HEK293 (cell line): ENCODE measurements around the gene RBMS3.

Experiments used
- EGR2 ChIP-seq: fragments of 450-650 bp; formaldehyde crosslinking; IDR thresholded peaks from 2 replicates; pipeline ENCODE4 v1.5.1; 2016; ENCODE audit warnings: low read depth, missing biosample characterization, missing genetic modification characterization
- FEZF1 ChIP-seq: fragments of 450-650 bp; formaldehyde crosslinking; IDR thresholded peaks from 2 replicates; pipeline ENCODE4 v1.5.1; 2016; ENCODE audit warnings: missing biosample characterization, missing genetic modification characterization
- GLIS1 ChIP-seq: fragments of 450-650 bp; formaldehyde crosslinking; IDR thresholded peaks from 2 replicates; pipeline ENCODE4 v1.5.1; 2016; ENCODE audit warnings: missing biosample characterization, missing genetic modification characterization
- MZF1 ChIP-seq: fragments of 450-650 bp; formaldehyde crosslinking; IDR thresholded peaks from 2 replicates; pipeline ENCODE4 v1.5.1; 2017; ENCODE audit warnings: missing biosample characterization, missing genetic modification characterization, borderline replicate concordance
- PRDM1 ChIP-seq: fragments of 450-650 bp; formaldehyde crosslinking; IDR thresholded peaks from 2 replicates; pipeline ENCODE4; 2016; ENCODE audit warnings: missing biosample characterization, missing genetic modification characterization
- SETDB1 ChIP-seq: IDR thresholded peaks from one replicate; pipeline ENCODE4 v1.6.1; 2017; ENCODE audit warnings: mild to moderate bottlenecking, low read length, moderate library complexity, mixed read lengths; ENCODE audit not compliant: insufficient read length
- SP2 ChIP-seq: fragments of 450-650 bp; formaldehyde crosslinking; IDR thresholded peaks from 2 replicates; pipeline ENCODE4 v1.5.1; 2016; ENCODE audit warnings: missing biosample characterization, missing genetic modification characterization
- ZNF112 ChIP-seq: fragments of 450-650 bp; formaldehyde crosslinking; IDR thresholded peaks from 2 replicates; pipeline ENCODE4 v1.5.0; 2017; ENCODE audit warnings: missing biosample characterization, missing genetic modification characterization
- ZNF114 ChIP-seq: fragments of 450-650 bp; formaldehyde crosslinking; IDR thresholded peaks from 2 replicates; pipeline ENCODE4 v1.5.0; 2017; ENCODE audit warnings: missing biosample characterization, missing genetic modification characterization
- ZNF211 ChIP-seq: fragments of 450-650 bp; formaldehyde crosslinking; IDR thresholded peaks from 2 replicates; pipeline ENCODE4 v1.5.1; 2016; ENCODE audit warnings: low read depth, missing biosample characterization, missing genetic modification characterization
- ZNF223 ChIP-seq: fragments of 450-650 bp; formaldehyde crosslinking; IDR thresholded peaks from 2 replicates; pipeline ENCODE4 v1.5.1; 2016; ENCODE audit warnings: missing biosample characterization, missing genetic modification characterization
- ZNF280C ChIP-seq: fragments of 450-650 bp; formaldehyde crosslinking; IDR thresholded peaks from 2 replicates; pipeline ENCODE4 v1.5.1; 2016; ENCODE audit warnings: missing biosample characterization, missing genetic modification characterization
- ZNF362 ChIP-seq: fragments of 450-650 bp; formaldehyde crosslinking; IDR thresholded peaks from 2 replicates; pipeline ENCODE4 v1.5.1; 2016; ENCODE audit warnings: missing biosample characterization, missing genetic modification characterization
- ZNF37A ChIP-seq: fragments of 450-650 bp; IDR thresholded peaks from 2 replicates; pipeline ENCODE4 v1.5.1; 2018; ENCODE audit warnings: missing biosample characterization, missing genetic modification characterization
- ZNF394 ChIP-seq: fragments of 450-650 bp; formaldehyde crosslinking; IDR thresholded peaks from 2 replicates; pipeline ENCODE4 v1.5.1; 2016; ENCODE audit warnings: missing biosample characterization, missing genetic modification characterization, mild to moderate bottlenecking, moderate library complexity, borderline replicate concordance
- ZNF433 ChIP-seq: fragments of 450-650 bp; formaldehyde crosslinking; IDR thresholded peaks from 2 replicates; pipeline ENCODE4 v1.5.1; 2016; ENCODE audit warnings: missing biosample characterization, missing genetic modification characterization, low read depth
- ZNF473 ChIP-seq: fragments of 450-650 bp; formaldehyde crosslinking; IDR thresholded peaks from 2 replicates; pipeline ENCODE4 v1.5.1; 2017; ENCODE audit warnings: missing biosample characterization, missing genetic modification characterization
- ZNF585B ChIP-seq: fragments of 450-650 bp; formaldehyde crosslinking; IDR thresholded peaks from 2 replicates; pipeline ENCODE4 v1.5.1; 2016; ENCODE audit warnings: missing biosample characterization, missing genetic modification characterization
- ZNF692 ChIP-seq: fragments of 450-650 bp; formaldehyde crosslinking; IDR thresholded peaks from 2 replicates; pipeline ENCODE4 v1.5.1; 2016; ENCODE audit warnings: missing biosample characterization, missing genetic modification characterization
- ZNF785 ChIP-seq: fragments of 450-650 bp; formaldehyde crosslinking; IDR thresholded peaks from 2 replicates; pipeline ENCODE4 v1.5.1; 2016; ENCODE audit warnings: missing biosample characterization, missing genetic modification characterization
- ZNF843 ChIP-seq: fragments of 450-650 bp; formaldehyde crosslinking; IDR thresholded peaks from 2 replicates; pipeline ENCODE4 v1.5.1; 2016; ENCODE audit warnings: missing biosample characterization, missing genetic modification characterization
- ZXDB ChIP-seq: fragments of 450-650 bp; formaldehyde crosslinking; IDR thresholded peaks from 2 replicates; pipeline ENCODE4 v1.5.1; 2016; ENCODE audit warnings: missing biosample characterization, missing genetic modification characterization
- TF ChIP-seq, protein P1 (sequence below): fragments of 450-650 bp; formaldehyde crosslinking; IDR thresholded peaks from 2 replicates; pipeline ENCODE4 v1.5.1; 2016; ENCODE audit warnings: missing biosample characterization, missing genetic modification characterization
- TF ChIP-seq, protein P2 (sequence below): fragments of 450-650 bp; formaldehyde crosslinking; IDR thresholded peaks from 2 replicates; pipeline ENCODE4 v1.5.1; 2016; ENCODE audit warnings: missing biosample characterization, missing genetic modification characterization
- TF ChIP-seq, protein P3 (sequence below): fragments of 450-650 bp; formaldehyde crosslinking; IDR thresholded peaks from 2 replicates; pipeline ENCODE4 v1.5.1; 2016; ENCODE audit warnings: missing biosample characterization, missing genetic modification characterization, borderline replicate concordance

The RBMS3 gene

GRCh38 chr3:29940759-29941323 is 660.0 kb downstream of the RBMS3 start (continued):
- TF ChIP-seq ZNF785 (no peak), ZNF37A (tag by site-specific recombination) (no peak), ZNF114 (tag by site-specific recombination) (no peak), ZNF394 (tag by site-specific recombination) (no peak), EGR2 (tag by site-specific recombination) (no peak), FEZF1 (peak; percentile 99), ZXDB (tag by site-specific recombination) (peak; percentile 90), ZNF473 (tag by site-specific recombination) (no peak), ZNF223 (no peak), PRDM1 (tag by site-specific recombination) (no peak), SP2 (tag by site-specific recombination) (no peak), MZF1 (tag by site-specific recombination) (no peak; the same call in 1 of the 2 replicates), ZNF112 (tag by site-specific recombination) (no peak), ZNF362 (tag by site-specific recombination) (no peak), GLIS1 (no peak), ZNF585B (tag by site-specific recombination) (no peak), SETDB1 (no peak), ZNF211 (tag by site-specific recombination) (no peak), ZNF692 (no peak), ZNF280C (tag by site-specific recombination) (no peak), ZNF843 (tag by site-specific recombination) (peak; percentile 98), ZNF433 (tag by site-specific recombination) (no peak)
- TF ChIP-seq, protein P1, sequence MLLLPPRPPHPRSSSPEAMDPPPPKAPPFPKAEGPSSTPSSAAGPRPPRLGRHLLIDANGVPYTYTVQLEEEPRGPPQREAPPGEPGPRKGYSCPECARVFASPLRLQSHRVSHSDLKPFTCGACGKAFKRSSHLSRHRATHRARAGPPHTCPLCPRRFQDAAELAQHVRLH (tag by site-specific recombination), result peak; percentile 84; the same call in 1 of the 2 replicates
- TF ChIP-seq, protein P2, sequence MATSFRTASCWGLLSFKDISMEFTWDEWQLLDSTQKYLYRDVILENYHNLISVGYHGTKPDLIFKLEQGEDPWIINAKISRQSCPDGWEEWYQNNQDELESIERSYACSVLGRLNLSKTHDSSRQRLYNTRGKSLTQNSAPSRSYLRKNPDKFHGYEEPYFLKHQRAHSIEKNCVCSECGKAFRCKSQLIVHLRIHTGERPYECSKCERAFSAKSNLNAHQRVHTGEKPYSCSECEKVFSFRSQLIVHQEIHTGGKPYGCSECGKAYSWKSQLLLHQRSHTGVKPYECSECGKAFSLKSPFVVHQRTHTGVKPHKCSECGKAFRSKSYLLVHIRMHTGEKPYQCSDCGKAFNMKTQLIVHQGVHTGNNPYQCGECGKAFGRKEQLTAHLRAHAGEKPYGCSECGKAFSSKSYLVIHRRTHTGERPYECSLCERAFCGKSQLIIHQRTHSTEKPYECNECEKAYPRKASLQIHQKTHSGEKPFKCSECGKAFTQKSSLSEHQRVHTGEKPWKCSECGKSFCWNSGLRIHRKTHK (tag by site-specific recombination), result no peak
- TF ChIP-seq, protein P3, sequence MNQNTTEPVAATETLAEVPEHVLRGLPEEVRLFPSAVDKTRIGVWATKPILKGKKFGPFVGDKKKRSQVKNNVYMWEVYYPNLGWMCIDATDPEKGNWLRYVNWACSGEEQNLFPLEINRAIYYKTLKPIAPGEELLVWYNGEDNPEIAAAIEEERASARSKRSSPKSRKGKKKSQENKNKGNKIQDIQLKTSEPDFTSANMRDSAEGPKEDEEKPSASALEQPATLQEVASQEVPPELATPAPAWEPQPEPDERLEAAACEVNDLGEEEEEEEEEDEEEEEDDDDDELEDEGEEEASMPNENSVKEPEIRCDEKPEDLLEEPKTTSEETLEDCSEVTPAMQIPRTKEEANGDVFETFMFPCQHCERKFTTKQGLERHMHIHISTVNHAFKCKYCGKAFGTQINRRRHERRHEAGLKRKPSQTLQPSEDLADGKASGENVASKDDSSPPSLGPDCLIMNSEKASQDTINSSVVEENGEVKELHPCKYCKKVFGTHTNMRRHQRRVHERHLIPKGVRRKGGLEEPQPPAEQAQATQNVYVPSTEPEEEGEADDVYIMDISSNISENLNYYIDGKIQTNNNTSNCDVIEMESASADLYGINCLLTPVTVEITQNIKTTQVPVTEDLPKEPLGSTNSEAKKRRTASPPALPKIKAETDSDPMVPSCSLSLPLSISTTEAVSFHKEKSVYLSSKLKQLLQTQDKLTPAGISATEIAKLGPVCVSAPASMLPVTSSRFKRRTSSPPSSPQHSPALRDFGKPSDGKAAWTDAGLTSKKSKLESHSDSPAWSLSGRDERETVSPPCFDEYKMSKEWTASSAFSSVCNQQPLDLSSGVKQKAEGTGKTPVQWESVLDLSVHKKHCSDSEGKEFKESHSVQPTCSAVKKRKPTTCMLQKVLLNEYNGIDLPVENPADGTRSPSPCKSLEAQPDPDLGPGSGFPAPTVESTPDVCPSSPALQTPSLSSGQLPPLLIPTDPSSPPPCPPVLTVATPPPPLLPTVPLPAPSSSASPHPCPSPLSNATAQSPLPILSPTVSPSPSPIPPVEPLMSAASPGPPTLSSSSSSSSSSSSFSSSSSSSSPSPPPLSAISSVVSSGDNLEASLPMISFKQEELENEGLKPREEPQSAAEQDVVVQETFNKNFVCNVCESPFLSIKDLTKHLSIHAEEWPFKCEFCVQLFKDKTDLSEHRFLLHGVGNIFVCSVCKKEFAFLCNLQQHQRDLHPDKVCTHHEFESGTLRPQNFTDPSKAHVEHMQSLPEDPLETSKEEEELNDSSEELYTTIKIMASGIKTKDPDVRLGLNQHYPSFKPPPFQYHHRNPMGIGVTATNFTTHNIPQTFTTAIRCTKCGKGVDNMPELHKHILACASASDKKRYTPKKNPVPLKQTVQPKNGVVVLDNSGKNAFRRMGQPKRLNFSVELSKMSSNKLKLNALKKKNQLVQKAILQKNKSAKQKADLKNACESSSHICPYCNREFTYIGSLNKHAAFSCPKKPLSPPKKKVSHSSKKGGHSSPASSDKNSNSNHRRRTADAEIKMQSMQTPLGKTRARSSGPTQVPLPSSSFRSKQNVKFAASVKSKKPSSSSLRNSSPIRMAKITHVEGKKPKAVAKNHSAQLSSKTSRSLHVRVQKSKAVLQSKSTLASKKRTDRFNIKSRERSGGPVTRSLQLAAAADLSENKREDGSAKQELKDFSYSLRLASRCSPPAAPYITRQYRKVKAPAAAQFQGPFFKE (tag by site-specific recombination), result no peak
